CD14-positive monocyte (primary cell): ENCODE data around the gene KREMEN1. TPM values are rescaled to one million over a fixed set of nuclear protein-coding genes. Genes with fewer than 3 reads are reported as not detected.

Experiments
- DNase-seq, 3 donors: peaks; one replicate each; pipeline ENCODE4 v3.0.0-alpha.2; 2011 to 2022
- H2AFZ ChIP-seq: 2 replicates; pipeline ENCODE4 v1.6.0; 2012; ENCODE audit warnings: mild to moderate bottlenecking, low read depth, low read length, inconsistent platforms; ENCODE audit not compliant: insufficient read depth, poor library complexity, severe bottlenecking
- H3K27ac ChIP-seq, 2 donors: 1 replicate in 1 of 2; 2 replicates in 1 of 2; pipeline ENCODE4 v1.5.1; 2012 to 2013; ENCODE audit warnings: low read length in 2 of 2, control low read depth in 1 of 2, inconsistent platforms in 1 of 2, low read depth in 1 of 2, mild to moderate bottlenecking in 1 of 2
- H3K27me3 ChIP-seq, 2 donors: one replicate each; pipeline versions ENCODE4 v1.6.0 to v1.6.1; 2011 to 2013; ENCODE audit warnings: low read length in 2 of 2; ENCODE audit not compliant: control insufficient read depth in 2 of 2, insufficient read depth in 2 of 2
- H3K36me3 ChIP-seq, 2 donors: replicated peaks in 1 of 2; 1 replicate in 1 of 2; 2 replicates in 1 of 2; pipeline versions ENCODE4 v1.5.1 to v1.6.1; 2012 to 2013; ENCODE audit warnings: low read length in 2 of 2, control low read depth in 1 of 2, inconsistent platforms in 1 of 2, mild to moderate bottlenecking in 1 of 2; ENCODE audit not compliant: insufficient read depth in 2 of 2, control insufficient read depth in 1 of 2
- H3K4me1 ChIP-seq, 2 donors: 1 replicate in 1 of 2; 2 replicates in 1 of 2; pipeline versions ENCODE4 v1.5.1 to v1.6.1; 2012 to 2013; ENCODE audit warnings: low read length in 2 of 2, control low read depth in 1 of 2, inconsistent platforms in 1 of 2, mild to moderate bottlenecking in 1 of 2, moderate library complexity in 1 of 2; ENCODE audit not compliant: insufficient read depth in 2 of 2, control insufficient read depth in 1 of 2
- H3K4me2 ChIP-seq: replicated peaks from 2 replicates; pipeline ENCODE3; 2012; ENCODE audit warnings: low read length, moderate library complexity, mild to moderate bottlenecking; ENCODE audit not compliant: poor library complexity, severe bottlenecking; ENCODE audit errors: extremely low read depth
- H3K4me3 ChIP-seq, 3 experiments: fragments of 200-600 bp in 1 of 3; sonication (generic) in 1 of 3; replicated peaks in 1 of 3; 1 replicate in 2 of 3; 2 replicates in 1 of 3; pipeline ENCODE4 v1.5.1; 2011 to 2013; ENCODE audit warnings: low read length in 3 of 3, mild to moderate bottlenecking in 3 of 3, control low read depth in 2 of 3, low read depth in 2 of 3, inconsistent platforms in 1 of 3, moderate library complexity in 1 of 3
- H3K79me2 ChIP-seq: 2 replicates; pipeline ENCODE4 v1.6.0; 2012; ENCODE audit warnings: mild to moderate bottlenecking, control low read depth, inconsistent platforms, low read length, moderate library complexity; ENCODE audit not compliant: insufficient read depth
- H3K9ac ChIP-seq: 2 replicates; pipeline ENCODE4 v1.6.0; 2017; ENCODE audit warnings: low read length, mild to moderate bottlenecking; ENCODE audit not compliant: insufficient read depth, poor library complexity, severe bottlenecking
- H3K9me3 ChIP-seq, 2 donors: replicated peaks in 1 of 2; 1 replicate in 1 of 2; 2 replicates in 1 of 2; pipeline versions ENCODE4 v1.5.1 to v1.6.1; 2012 to 2013; ENCODE audit warnings: low read length in 2 of 2, control low read depth in 1 of 2; ENCODE audit not compliant: control insufficient read depth in 1 of 2, insufficient read depth in 1 of 2
- H4K20me1 ChIP-seq: 2 replicates; pipeline ENCODE4 v1.6.0; 2012; ENCODE audit warnings: mild to moderate bottlenecking, low read length, control low read depth, moderate library complexity; ENCODE audit not compliant: insufficient read depth
- H3K27ac Mint-ChIP-seq, 7 donors: one replicate each; pipeline ENCODE4 v1.8.0; 2020; ENCODE audit warnings: mild to moderate bottlenecking in 7 of 7, mixed read lengths in 7 of 7, moderate library complexity in 6 of 7, inconsistent platforms in 2 of 7
- H3K27me3 Mint-ChIP-seq, 3 donors: one replicate each; pipeline ENCODE4 v1.8.0; 2021 to 2022; ENCODE audit warnings: low read depth in 3 of 3, mild to moderate bottlenecking in 3 of 3, mixed read lengths in 3 of 3, moderate library complexity in 3 of 3, inconsistent platforms in 1 of 3
- H3K36me3 Mint-ChIP-seq, 2 donors: one replicate each; pipeline ENCODE4 v1.8.0; 2020; ENCODE audit warnings: mixed read lengths in 2 of 2, inconsistent platforms in 1 of 2, mild to moderate bottlenecking in 1 of 2
- H3K4me1 Mint-ChIP-seq: one replicate; pipeline ENCODE4 v1.8.0; 2020; ENCODE audit warnings: mild to moderate bottlenecking, mixed read lengths
- H3K4me3 Mint-ChIP-seq, 2 donors: one replicate each; pipeline ENCODE4 v1.8.0; 2020; ENCODE audit warnings: mild to moderate bottlenecking in 2 of 2, mixed read lengths in 2 of 2, moderate library complexity in 1 of 2
- H3K9me3 Mint-ChIP-seq, 7 donors: one replicate each; pipeline ENCODE4 v1.8.0; 2020 to 2022; ENCODE audit warnings: mixed read lengths in 7 of 7, mild to moderate bottlenecking in 6 of 7, moderate library complexity in 6 of 7, inconsistent platforms in 2 of 7
- CTCF ChIP-seq: fragments of 200-600 bp; IDR thresholded peaks from one replicate; pipeline ENCODE4 v1.8.0; 2022; ENCODE audit warnings: antibody characterized with exemption, mild to moderate bottlenecking
- WGBS: methylation state at CpG from one replicate; pipeline ENCODE4 v1.1.5; 2013; ENCODE audit warnings: missing lambda C conversion rate; ENCODE audit not compliant: insufficient coverage; 5-methylcytosine and 5-hydroxymethylcytosine counted together
- intact Hi-C, 2 donors: fragments of 100-400 bp; cut with micrococcal nuclease; formaldehyde crosslinking; loops; one replicate each; pipeline versions ENCODE4 v1.15.0 to v1.15.1; 2023
- polyA plus RNA-seq, 3 donors: library from polyadenylated mRNA; depleted of rRNA in 1 of 3; unstranded in 2 of 3; stranded (reverse) in 1 of 3; fragments of 300-500 nt in 2 of 3; fragments of >200 nt in 1 of 3; fragmentation: Illumina TruSeq in 2 of 3; gene quantifications; 1 replicate in 2 of 3; 2 replicates in 1 of 3; pipeline ENCODE4 v1.2.3, GENCODE V29; 2012 to 2021

The KREMEN1 gene
- polyA plus RNA-seq, 3 donors: 0.47 to 1.6 (median 0.69) TPM

GRCh38 chr22:29128891-29129807 is 56.3 kb downstream of the KREMEN1 start:
- H3K4me2 ChIP-seq: no peak overlapping the region
- H3K79me2 ChIP-seq: no peaks in the 10 kb centered on the region
- intact Hi-C loops: no loop called here
- H3K9ac ChIP-seq: no peak overlapping the region
- no peak overlapping the region for H3K27ac ChIP-seq
- H3K4me3 Mint-ChIP-seq: no peak overlapping the region
- no peak overlapping the region for H2AFZ ChIP-seq
- H3K27ac Mint-ChIP-seq: peak overlapping the region in 2 of 7 donors; percentile 47 to 78
- H3K36me3 ChIP-seq: no peaks in the 10 kb centered on the region
- whole genome bisulfite sequencing: 61% methylated on average over 8 of the region's 13 CpGs
- no peaks in the 10 kb centered on the region for H3K4me1 Mint-ChIP-seq
- H3K9me3 Mint-ChIP-seq: peaks cover 0 to 7% (median 4%) of the 10 kb centered on the region in 7 donors
- no peak for DNase-seq
- no peaks in the 10 kb centered on the region for H3K27me3 ChIP-seq
- TF ChIP-seq CTCF: no peak
- no peaks in the 10 kb centered on the region for H3K36me3 Mint-ChIP-seq
- H3K9me3 ChIP-seq: no peaks in the 10 kb centered on the region
- no peaks in the 10 kb centered on the region for H4K20me1 ChIP-seq
- H3K4me1 ChIP-seq: no peaks in the 10 kb centered on the region
- peaks cover 0 to 7% (median 2%) of the 10 kb centered on the region in 3 donors for H3K27me3 Mint-ChIP-seq
- H3K4me3 ChIP-seq: no peak overlapping the region

- Histone ChIP-seq H2AFZ (no peak overlapping the region), H3K4me2 (no peak overlapping the region), H3K9me3 (no peaks in the 10 kb centered on the region), H3K36me3 (no peaks in the 10 kb centered on the region), H3K79me2 (no peaks in the 10 kb centered on the region), H3K27me3 (no peaks in the 10 kb centered on the region), H3K9ac (no peak overlapping the region), H3K4me1 (no peaks in the 10 kb centered on the region), H3K27ac (no peak overlapping the region), H4K20me1 (no peaks in the 10 kb centered on the region), H3K4me3 (no peak overlapping the region)
- H3K27me3 Mint-ChIP-seq: peaks cover 0 to 7% (median 2%) of the 10 kb centered on the region in 3 donors
- intact Hi-C loops: no loop called here
- no peak overlapping the region for H3K4me3 Mint-ChIP-seq
- H3K36me3 Mint-ChIP-seq: no peaks in the 10 kb centered on the region
- no peaks in the 10 kb centered on the region for H3K4me1 Mint-ChIP-seq
- no CpG with 5 or more reads among the region's 2 CpGs for WGBS
- peak overlapping the region in 2 of 7 donors; percentile 47 to 78 for H3K27ac Mint-ChIP-seq
- DNase-seq: no peak
- peaks cover 0 to 7% (median 4%) of the 10 kb centered on the region in 7 donors for H3K9me3 Mint-ChIP-seq
- no peak for TF ChIP-seq CTCF
Measured at GRCh38 chr22:29129808-29130140, 56.9 kb downstream of the KREMEN1 start.
